ENCODE data around the gene TNKS1BP1. TPM values are rescaled to one million over a fixed set of nuclear protein-coding genes. Genes with fewer than 3 reads are reported as not detected.
"Not testable (repeated sequence)": the region's sequence is repeated elsewhere in the genome, so short reads cannot be mapped to it uniquely, and the experiment has no call there.

TNKS1BP1 gene
- total and polyA plus RNA-seq, 2 experiments from 2014 or later: 64.2 to 72.2 TPM

DNA sequence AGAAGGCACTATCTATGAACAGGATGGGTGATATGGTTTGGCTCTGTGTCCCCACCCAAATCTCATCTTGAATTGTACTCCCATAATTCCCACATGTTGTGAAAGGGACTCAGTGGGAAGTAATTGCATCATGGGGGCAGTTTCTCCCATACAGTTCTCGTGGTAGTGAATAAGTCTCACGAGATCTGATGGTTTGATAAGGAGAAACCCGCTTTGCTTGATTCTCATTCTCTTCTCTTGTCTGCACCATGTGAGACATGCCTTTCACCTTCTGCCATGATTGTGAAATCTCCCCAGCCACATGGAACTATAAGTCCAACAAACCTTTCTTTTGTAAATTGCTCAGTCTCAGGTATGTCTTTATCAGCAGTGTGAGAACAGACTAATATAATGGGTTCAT lies 28.5 kb downstream of the TNKS1BP1 start:
- peaks cover 11% of the 10 kb centered on the region for H3K9me3 Mint-ChIP-seq
- H3K4me3 Mint-ChIP-seq; H3K27me3 Mint-ChIP-seq (ENCODE audit: insufficient read depth, low read depth, poor library complexity): not testable (repeated sequence)

DNA sequence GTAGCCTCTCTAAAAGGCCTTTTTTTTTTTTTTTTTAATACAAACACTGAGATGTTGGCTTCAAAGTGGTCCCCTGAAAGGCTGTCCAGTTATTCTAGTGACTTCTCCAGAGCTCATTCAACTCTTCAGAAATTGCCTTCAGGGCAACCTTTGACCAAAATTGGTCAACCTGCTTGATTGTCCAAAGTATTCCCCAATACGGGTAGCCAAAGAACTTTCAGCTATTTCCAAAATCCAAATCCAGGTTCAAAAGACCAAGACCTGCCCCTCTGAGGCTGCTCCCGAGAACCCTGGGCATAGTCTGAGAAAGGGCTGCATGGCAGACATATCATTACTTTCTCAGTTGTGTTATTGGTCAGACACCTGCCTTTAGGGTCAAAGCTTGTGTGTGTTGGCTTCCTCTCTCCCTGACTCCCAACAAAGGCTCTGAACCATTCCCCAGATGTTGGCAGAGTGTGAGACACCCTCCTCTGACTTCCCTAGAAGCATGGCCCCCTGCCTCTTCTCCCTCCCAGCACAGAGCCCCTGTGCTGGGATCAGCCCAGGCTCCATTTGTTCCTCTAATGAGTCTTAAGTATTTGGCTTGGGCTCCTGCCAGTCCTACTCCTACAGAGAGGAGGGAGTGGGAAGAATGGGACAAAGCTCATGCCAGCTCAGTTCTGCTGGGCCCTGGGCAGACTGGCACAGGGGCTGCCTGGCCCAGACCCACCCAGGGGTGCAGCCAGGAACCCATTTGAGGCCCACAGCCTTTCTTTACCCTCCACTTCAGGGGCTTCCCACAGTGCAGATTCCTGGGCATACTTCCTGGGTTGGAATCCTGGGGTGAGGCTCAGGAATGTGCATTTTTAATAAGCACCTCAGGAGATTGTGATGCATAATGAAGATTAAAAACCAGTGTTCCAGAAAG lies 30.3 kb downstream of the TNKS1BP1 start:
- peaks cover 9% of the 10 kb centered on the region for H3K36me3 ChIP-seq (ENCODE audit: insufficient read depth)
- no peak overlapping the region for H3K4me3 Mint-ChIP-seq
- no peaks in the 10 kb centered on the region; the same call in 1 of the 2 replicates for H4K20me1 ChIP-seq (replicated peaks; ENCODE audit: insufficient read depth)
- peak overlapping the region; percentile 28; the same call in 1 of the 2 replicates for H3K4me2 ChIP-seq
- DNase-seq (ENCODE audit: low spot score) (no peak), ATAC-seq (peak; percentile 73)
- no peaks in the 10 kb centered on the region for H3K27me3 Mint-ChIP-seq (ENCODE audit: insufficient read depth, low read depth, poor library complexity)
- no peak overlapping the region for H3K4me3 ChIP-seq
- peaks cover 5% of the 10 kb centered on the region; the same call in 1 of the 2 replicates for H3K9me2 ChIP-seq (ENCODE audit: insufficient read depth)
- H3F3A ChIP-seq (replicated peaks; ENCODE audit: low read depth): no peaks in the 10 kb centered on the region
- TF ChIP-seq ZNF331 (CRISPR knock-in tag; IDR thresholded peaks at IDR 0.05; ENCODE audit: low read depth): no peak
- no peak for TF ChIP-seq EZH2phosphoT487 (IDR thresholded peaks at IDR 0.05; ENCODE audit: unreplicated experiment)
- TF ChIP-seq CREB1 (CRISPR knock-in tag; IDR thresholded peaks at IDR 0.05; ENCODE audit: low read depth): no peak
- peaks cover 6% of the 10 kb centered on the region for H3K9me3 Mint-ChIP-seq
- H3K27me3 ChIP-seq (ENCODE audit: insufficient read depth): no peaks in the 10 kb centered on the region
- H3K27ac ChIP-seq (ENCODE audit: low read depth): no peak overlapping the region
- H3K27ac Mint-ChIP-seq: peak overlapping the region; percentile 14; the same call in 1 of the 2 replicates
- H3K79me2 ChIP-seq (replicated peaks; ENCODE audit: insufficient read depth): no peaks in the 10 kb centered on the region
- peaks cover 5% of the 10 kb centered on the region for H3K4me1 ChIP-seq (ENCODE audit: insufficient read depth)
- H3K4me1 Mint-ChIP-seq: peaks cover 9% of the 10 kb centered on the region
- H2AFZ ChIP-seq: no peak overlapping the region
- peaks cover 39% of the 10 kb centered on the region for H3K36me3 Mint-ChIP-seq (ENCODE audit: low read depth)

More for the DNA sequence above, 28.5 kb downstream of the TNKS1BP1 start:
- H3K4me1 Mint-ChIP-seq; DNase-seq (ENCODE audit: low spot score); H3F3A ChIP-seq (replicated peaks; ENCODE audit: low read depth); H3K4me3 ChIP-seq; H3K79me2 ChIP-seq (replicated peaks; ENCODE audit: insufficient read depth); ATAC-seq; H2AFZ ChIP-seq; H3K27ac ChIP-seq (ENCODE audit: low read depth); H3K27me3 ChIP-seq (ENCODE audit: insufficient read depth); H3K4me1 ChIP-seq (ENCODE audit: insufficient read depth); H3K27ac Mint-ChIP-seq; H3K4me2 ChIP-seq; H4K20me1 ChIP-seq (replicated peaks; ENCODE audit: insufficient read depth); H3K9me2 ChIP-seq (ENCODE audit: insufficient read depth): not testable (repeated sequence)
- peaks cover 56% of the 10 kb centered on the region for H3K36me3 Mint-ChIP-seq (ENCODE audit: low read depth)
- H3K36me3 ChIP-seq (ENCODE audit: insufficient read depth): peaks cover 25% of the 10 kb centered on the region

DNA sequence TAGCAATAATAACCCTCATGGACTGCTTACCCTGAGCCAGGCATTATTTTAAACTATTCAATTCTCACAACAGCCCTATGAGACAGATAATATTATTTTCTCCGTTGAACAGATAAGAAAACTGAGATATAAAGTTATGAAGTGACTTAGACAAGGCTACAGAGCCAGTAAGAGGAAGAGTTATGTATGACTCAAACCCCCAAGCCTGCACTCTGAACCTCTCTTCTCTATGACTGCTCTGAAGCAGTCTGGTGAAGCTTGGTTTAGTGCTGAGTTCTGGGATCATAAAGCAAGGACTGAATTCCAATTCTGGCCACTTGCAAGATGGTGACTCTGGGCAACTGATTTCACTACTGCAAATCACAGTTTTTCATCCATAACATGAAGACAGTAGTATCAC lies 34.5 kb downstream of the TNKS1BP1 start:
- no peak overlapping the region for H3K4me3 ChIP-seq
- no peak overlapping the region for H3K27ac Mint-ChIP-seq
- H3K27me3 ChIP-seq (ENCODE audit: insufficient read depth): no peaks in the 10 kb centered on the region
- 0 out of 3 replicates have a peak, but pooled peaks cover 4% of the 10 kb centered on the region for H3K36me3 Mint-ChIP-seq (ENCODE audit: low read depth)
- peaks cover 8% of the 10 kb centered on the region; the same call in 1 of the 2 replicates for H3K9me2 ChIP-seq (ENCODE audit: insufficient read depth)
- no peaks in the 10 kb centered on the region for H3K36me3 ChIP-seq (ENCODE audit: insufficient read depth)
- H3F3A ChIP-seq (replicated peaks; ENCODE audit: low read depth): no peaks in the 10 kb centered on the region
- peaks cover 12% of the 10 kb centered on the region for H3K4me1 ChIP-seq (ENCODE audit: insufficient read depth)
- DNase-seq (ENCODE audit: low spot score) (no peak), ATAC-seq (no peak)
- no peaks in the 10 kb centered on the region for H3K9me3 Mint-ChIP-seq
- no peak overlapping the region for H3K4me2 ChIP-seq
- no peak overlapping the region for H3K4me3 Mint-ChIP-seq
- no peak overlapping the region for H2AFZ ChIP-seq
- H3K4me1 Mint-ChIP-seq: peaks cover 26% of the 10 kb centered on the region
- H4K20me1 ChIP-seq (replicated peaks; ENCODE audit: insufficient read depth): no peaks in the 10 kb centered on the region; the same call in 1 of the 2 replicates
- no peaks in the 10 kb centered on the region for H3K79me2 ChIP-seq (replicated peaks; ENCODE audit: insufficient read depth)
- peaks cover 6% of the 10 kb centered on the region for H3K27me3 Mint-ChIP-seq (ENCODE audit: insufficient read depth, low read depth, poor library complexity)
- H3K27ac ChIP-seq (ENCODE audit: low read depth): no peak overlapping the region
- TF ChIP-seq POLR2AphosphoS5 (IDR thresholded peaks at IDR 0.05; ENCODE audit: low read depth) (no peak), CREB1 (CRISPR knock-in tag; IDR thresholded peaks at IDR 0.05; ENCODE audit: low read depth) (no peak), EZH2phosphoT487 (IDR thresholded peaks at IDR 0.05; ENCODE audit: unreplicated experiment) (no peak), STAT1 (IDR thresholded peaks at IDR 0.05; ENCODE audit: unreplicated experiment) (no peak), NANOG (IDR thresholded peaks at IDR 0.05; ENCODE audit: borderline replicate concordance) (no peak), JUNB (IDR thresholded peaks at IDR 0.05; ENCODE audit: unreplicated experiment) (no peak)
- TF ChIP-seq, protein P1, sequence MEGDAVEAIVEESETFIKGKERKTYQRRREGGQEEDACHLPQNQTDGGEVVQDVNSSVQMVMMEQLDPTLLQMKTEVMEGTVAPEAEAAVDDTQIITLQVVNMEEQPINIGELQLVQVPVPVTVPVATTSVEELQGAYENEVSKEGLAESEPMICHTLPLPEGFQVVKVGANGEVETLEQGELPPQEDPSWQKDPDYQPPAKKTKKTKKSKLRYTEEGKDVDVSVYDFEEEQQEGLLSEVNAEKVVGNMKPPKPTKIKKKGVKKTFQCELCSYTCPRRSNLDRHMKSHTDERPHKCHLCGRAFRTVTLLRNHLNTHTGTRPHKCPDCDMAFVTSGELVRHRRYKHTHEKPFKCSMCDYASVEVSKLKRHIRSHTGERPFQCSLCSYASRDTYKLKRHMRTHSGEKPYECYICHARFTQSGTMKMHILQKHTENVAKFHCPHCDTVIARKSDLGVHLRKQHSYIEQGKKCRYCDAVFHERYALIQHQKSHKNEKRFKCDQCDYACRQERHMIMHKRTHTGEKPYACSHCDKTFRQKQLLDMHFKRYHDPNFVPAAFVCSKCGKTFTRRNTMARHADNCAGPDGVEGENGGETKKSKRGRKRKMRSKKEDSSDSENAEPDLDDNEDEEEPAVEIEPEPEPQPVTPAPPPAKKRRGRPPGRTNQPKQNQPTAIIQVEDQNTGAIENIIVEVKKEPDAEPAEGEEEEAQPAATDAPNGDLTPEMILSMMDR (conservative IDR thresholded peaks at IDR 0.05; ENCODE audit: low read depth in 2 of 2): no peak
- TF ChIP-seq, protein P2, sequence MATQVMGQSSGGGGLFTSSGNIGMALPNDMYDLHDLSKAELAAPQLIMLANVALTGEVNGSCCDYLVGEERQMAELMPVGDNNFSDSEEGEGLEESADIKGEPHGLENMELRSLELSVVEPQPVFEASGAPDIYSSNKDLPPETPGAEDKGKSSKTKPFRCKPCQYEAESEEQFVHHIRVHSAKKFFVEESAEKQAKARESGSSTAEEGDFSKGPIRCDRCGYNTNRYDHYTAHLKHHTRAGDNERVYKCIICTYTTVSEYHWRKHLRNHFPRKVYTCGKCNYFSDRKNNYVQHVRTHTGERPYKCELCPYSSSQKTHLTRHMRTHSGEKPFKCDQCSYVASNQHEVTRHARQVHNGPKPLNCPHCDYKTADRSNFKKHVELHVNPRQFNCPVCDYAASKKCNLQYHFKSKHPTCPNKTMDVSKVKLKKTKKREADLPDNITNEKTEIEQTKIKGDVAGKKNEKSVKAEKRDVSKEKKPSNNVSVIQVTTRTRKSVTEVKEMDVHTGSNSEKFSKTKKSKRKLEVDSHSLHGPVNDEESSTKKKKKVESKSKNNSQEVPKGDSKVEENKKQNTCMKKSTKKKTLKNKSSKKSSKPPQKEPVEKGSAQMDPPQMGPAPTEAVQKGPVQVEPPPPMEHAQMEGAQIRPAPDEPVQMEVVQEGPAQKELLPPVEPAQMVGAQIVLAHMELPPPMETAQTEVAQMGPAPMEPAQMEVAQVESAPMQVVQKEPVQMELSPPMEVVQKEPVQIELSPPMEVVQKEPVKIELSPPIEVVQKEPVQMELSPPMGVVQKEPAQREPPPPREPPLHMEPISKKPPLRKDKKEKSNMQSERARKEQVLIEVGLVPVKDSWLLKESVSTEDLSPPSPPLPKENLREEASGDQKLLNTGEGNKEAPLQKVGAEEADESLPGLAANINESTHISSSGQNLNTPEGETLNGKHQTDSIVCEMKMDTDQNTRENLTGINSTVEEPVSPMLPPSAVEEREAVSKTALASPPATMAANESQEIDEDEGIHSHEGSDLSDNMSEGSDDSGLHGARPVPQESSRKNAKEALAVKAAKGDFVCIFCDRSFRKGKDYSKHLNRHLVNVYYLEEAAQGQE (IDR thresholded peaks at IDR 0.05; ENCODE audit: unreplicated experiment): no peak
- TF ChIP-seq, protein P3, sequence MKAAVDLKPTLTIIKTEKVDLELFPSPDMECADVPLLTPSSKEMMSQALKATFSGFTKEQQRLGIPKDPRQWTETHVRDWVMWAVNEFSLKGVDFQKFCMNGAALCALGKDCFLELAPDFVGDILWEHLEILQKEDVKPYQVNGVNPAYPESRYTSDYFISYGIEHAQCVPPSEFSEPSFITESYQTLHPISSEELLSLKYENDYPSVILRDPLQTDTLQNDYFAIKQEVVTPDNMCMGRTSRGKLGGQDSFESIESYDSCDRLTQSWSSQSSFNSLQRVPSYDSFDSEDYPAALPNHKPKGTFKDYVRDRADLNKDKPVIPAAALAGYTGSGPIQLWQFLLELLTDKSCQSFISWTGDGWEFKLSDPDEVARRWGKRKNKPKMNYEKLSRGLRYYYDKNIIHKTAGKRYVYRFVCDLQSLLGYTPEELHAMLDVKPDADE (IDR thresholded peaks at IDR 0.05): no peak

All from GM23338 (cell line).